Activated T-cell treated with anti-CD3 and anti-CD28 coated beads, Interleukin-2, amount 50 U/mL, for 72 hours (primary cell): ENCODE data around the gene SRPK3. TPM values are rescaled to one million over a fixed set of nuclear protein-coding genes. Genes with fewer than 3 reads are reported as not detected.

Experiments
- ATAC-seq, 2 donors: fragments of 150-1000 bp; cut with Tn5 transposase; replicated peaks in 1 of 2; 2 replicates each; pipeline ENCODE4 v1.10.0; 2021; ENCODE audit warnings: moderate library complexity in 2 of 2, mild to moderate bottlenecking in 1 of 2
- DNase-seq, 2 donors: peaks; one replicate each; pipeline ENCODE4 v3.0.0; 2021 to 2022; ENCODE audit warnings: mixed read lengths in 1 of 2
- H3K27ac Mint-ChIP-seq: one replicate; pipeline ENCODE4 v1.8.0; 2022; ENCODE audit warnings: mild to moderate bottlenecking, moderate library complexity, mixed read lengths
- H3K27me3 Mint-ChIP-seq: one replicate; pipeline ENCODE4 v1.8.0; 2022; ENCODE audit warnings: low read depth, mixed read lengths
- H3K36me3 Mint-ChIP-seq, 2 donors: one replicate each; pipeline ENCODE4 v1.8.0; 2022; ENCODE audit warnings: mixed read lengths in 2 of 2, mild to moderate bottlenecking in 1 of 2; ENCODE audit not compliant: insufficient read depth in 2 of 2
- H3K4me1 Mint-ChIP-seq: one replicate; pipeline ENCODE4 v1.8.0; 2022; ENCODE audit warnings: low read depth, mixed read lengths
- H3K4me3 Mint-ChIP-seq, 2 donors: one replicate each; pipeline ENCODE4 v1.8.0; 2022; ENCODE audit warnings: mild to moderate bottlenecking in 2 of 2, mixed read lengths in 2 of 2, moderate library complexity in 2 of 2
- H3K9me3 Mint-ChIP-seq, 2 donors: one replicate each; pipeline ENCODE4 v1.8.0; 2022; ENCODE audit warnings: mixed read lengths in 2 of 2
- total RNA-seq, 2 donors: library from RNA; stranded (reverse); gene quantifications; one replicate each; pipeline ENCODE4 v1.2.3, GENCODE V29; 2022

The SRPK3 gene
- total RNA-seq, 2 donors from 2014 or later = not detected

GRCh38 chrX:153820601-153821000 is 39.8 kb downstream of the SRPK3 start:
- no peak overlapping the region for H3K27ac Mint-ChIP-seq
- H3K36me3 Mint-ChIP-seq = no peaks in the 10 kb centered on the region
- ATAC-seq = no peak
- H3K4me3 Mint-ChIP-seq = peak overlapping the region in 1 of 2 donors; percentile 28
- no peak for DNase-seq
- peaks cover 20% of the 10 kb centered on the region for H3K27me3 Mint-ChIP-seq
- peaks cover 29% of the 10 kb centered on the region for H3K4me1 Mint-ChIP-seq
- H3K9me3 Mint-ChIP-seq = no peaks in the 10 kb centered on the region

- H3K4me3 Mint-ChIP-seq = peak overlapping the region in 1 of 2 donors; percentile 28
- peaks cover 20% of the 10 kb centered on the region for H3K27me3 Mint-ChIP-seq
- H3K9me3 Mint-ChIP-seq = no peaks in the 10 kb centered on the region
- ATAC-seq (no peak), DNase-seq (no peak)
- no peaks in the 10 kb centered on the region for H3K36me3 Mint-ChIP-seq
- H3K4me1 Mint-ChIP-seq = peaks cover 29% of the 10 kb centered on the region
- no peak overlapping the region for H3K27ac Mint-ChIP-seq
Observed at GRCh38 chrX:153821066-153821465, 40.2 kb downstream of the SRPK3 start.

- Mint-ChIP-seq H3K27me3 (peaks cover 27% of the 10 kb centered on the region), H3K4me1 (peaks cover 16% of the 10 kb centered on the region), H3K27ac (no peak overlapping the region), H3K36me3 (no peaks in the 10 kb centered on the region), H3K4me3 (no peak overlapping the region), H3K9me3 (no peaks in the 10 kb centered on the region)
- DNase-seq (no peak), ATAC-seq (no peak)
Observed at GRCh38 chrX:153824348-153824747, 43.5 kb downstream of the SRPK3 start.

GRCh38 chrX:153825042-153825441 is 44.2 kb downstream of the SRPK3 start:
- H3K27me3 Mint-ChIP-seq = peaks cover 27% of the 10 kb centered on the region
- H3K9me3 Mint-ChIP-seq = no peaks in the 10 kb centered on the region
- H3K27ac Mint-ChIP-seq = no peak overlapping the region
- H3K4me3 Mint-ChIP-seq = no peak overlapping the region
- H3K36me3 Mint-ChIP-seq = no peaks in the 10 kb centered on the region
- ATAC-seq (no peak), DNase-seq (no peak)
- H3K4me1 Mint-ChIP-seq = peaks cover 14% of the 10 kb centered on the region

- Mint-ChIP-seq H3K27ac (no peak overlapping the region), H3K27me3 (peaks cover 38% of the 10 kb centered on the region), H3K4me3 (peak overlapping the region in 1 of 2 donors; percentile 15), H3K36me3 (no peaks in the 10 kb centered on the region), H3K4me1 (peaks cover 8% of the 10 kb centered on the region), H3K9me3 (no peaks in the 10 kb centered on the region)
- DNase-seq = no peak
- ATAC-seq = no peak
Observed at GRCh38 chrX:153827016-153827415, 46.2 kb downstream of the SRPK3 start.

GRCh38 chrX:153827903-153828302 is 47.1 kb downstream of the SRPK3 start:
- H3K27me3 Mint-ChIP-seq = peaks cover 35% of the 10 kb centered on the region
- no peak overlapping the region for H3K27ac Mint-ChIP-seq
- H3K4me1 Mint-ChIP-seq = no peaks in the 10 kb centered on the region
- H3K36me3 Mint-ChIP-seq = no peaks in the 10 kb centered on the region
- H3K9me3 Mint-ChIP-seq = no peaks in the 10 kb centered on the region
- no peak for ATAC-seq
- H3K4me3 Mint-ChIP-seq = no peak overlapping the region
- DNase-seq = no peak

GRCh38 chrX:153828308-153828707 is 47.5 kb downstream of the SRPK3 start:
- no peak for DNase-seq
- ATAC-seq = no peak
- H3K4me3 Mint-ChIP-seq = no peak overlapping the region
- no peak overlapping the region for H3K27ac Mint-ChIP-seq
- H3K27me3 Mint-ChIP-seq = peaks cover 35% of the 10 kb centered on the region
- H3K9me3 Mint-ChIP-seq = no peaks in the 10 kb centered on the region
- no peaks in the 10 kb centered on the region for H3K36me3 Mint-ChIP-seq
- no peaks in the 10 kb centered on the region for H3K4me1 Mint-ChIP-seq

GRCh38 chrX:153828723-153829548 is 48.1 kb downstream of the SRPK3 start:
- Mint-ChIP-seq H3K4me3 (peak overlapping the region; percentile 47 to 52), H3K27me3 (peaks cover 35% of the 10 kb centered on the region), H3K9me3 (no peaks in the 10 kb centered on the region), H3K36me3 (no peaks in the 10 kb centered on the region), H3K4me1 (no peaks in the 10 kb centered on the region), H3K27ac (no peak overlapping the region)
- ATAC-seq (peak; percentile 19 to 34), DNase-seq (no peak)

- Mint-ChIP-seq H3K4me1 (no peaks in the 10 kb centered on the region), H3K27ac (no peak overlapping the region), H3K9me3 (no peaks in the 10 kb centered on the region), H3K27me3 (peaks cover 35% of the 10 kb centered on the region), H3K36me3 (no peaks in the 10 kb centered on the region), H3K4me3 (peak overlapping the region; percentile 47 to 52)
- no peak for DNase-seq
- ATAC-seq = peak; percentile 15 to 27
Observed at GRCh38 chrX:153829549-153829798, 48.6 kb downstream of the SRPK3 start.

GRCh38 chrX:153829799-153830639 is 49.2 kb downstream of the SRPK3 start, which contains the start of gene PDZD4:
TSS of gene PDZD4 (minus strand) at chrX:153830544. CDS start at chrX:153830298, 246 bp downstream.
- H3K36me3 Mint-ChIP-seq = no peaks in the 10 kb centered on the region

GRCh38 chrX:153830640-153831428 is 50.0 kb downstream of the SRPK3 start:
- no peak for DNase-seq
- no peaks in the 10 kb centered on the region for H3K4me1 Mint-ChIP-seq
- no peaks in the 10 kb centered on the region for H3K9me3 Mint-ChIP-seq
- no peak overlapping the region for H3K27ac Mint-ChIP-seq
- H3K4me3 Mint-ChIP-seq = peak overlapping the region in 1 of 2 donors; percentile 45
- H3K27me3 Mint-ChIP-seq = peaks cover 35% of the 10 kb centered on the region
- ATAC-seq = peak; percentile 35 to 44
- no peaks in the 10 kb centered on the region for H3K36me3 Mint-ChIP-seq

More at GRCh38 chrX:153829799-153830639, 49.2 kb downstream of the SRPK3 start, which contains the start of gene PDZD4:
- peak in 1 of 2 donors; percentile 22 for DNase-seq
- Mint-ChIP-seq H3K27me3 (peaks cover 35% of the 10 kb centered on the region), H3K4me1 (no peaks in the 10 kb centered on the region), H3K9me3 (no peaks in the 10 kb centered on the region), H3K4me3 (peak within 1 kb of the TSS; percentile 53 to 69), H3K27ac (no peak within 1 kb of the TSS)
- ATAC-seq = peak; percentile 67 to 69

- Mint-ChIP-seq H3K27ac (no peak overlapping the region), H3K4me1 (no peaks in the 10 kb centered on the region), H3K36me3 (no peaks in the 10 kb centered on the region), H3K27me3 (peaks cover 35% of the 10 kb centered on the region), H3K9me3 (no peaks in the 10 kb centered on the region), H3K4me3 (peak overlapping the region in 1 of 2 donors; percentile 60)
- DNase-seq = no peak
- ATAC-seq = no peak
Observed at GRCh38 chrX:153831429-153832150, 50.7 kb downstream of the SRPK3 start.
